MM.1S (cell line): ENCODE results near the gene GOLIM4.

ENCODE experiments used
- EZH2 ChIP-seq: fragments of 300-600 bp; sonication (generic); optimal IDR thresholded peaks from 2 replicates; pipeline ENCODE3; 2017; ENCODE audit warnings: low read depth, mild to moderate bottlenecking, antibody characterized with exemption, low read length, mixed read lengths
- TF ChIP-seq, protein P1 (sequence below): fragments of 300-600 bp; sonication (generic); IDR thresholded peaks from 2 replicates; pipeline ENCODE4 v1.5.1; 2016; ENCODE audit warnings: antibody characterized with exemption, low read length, mixed read lengths

DNA sequence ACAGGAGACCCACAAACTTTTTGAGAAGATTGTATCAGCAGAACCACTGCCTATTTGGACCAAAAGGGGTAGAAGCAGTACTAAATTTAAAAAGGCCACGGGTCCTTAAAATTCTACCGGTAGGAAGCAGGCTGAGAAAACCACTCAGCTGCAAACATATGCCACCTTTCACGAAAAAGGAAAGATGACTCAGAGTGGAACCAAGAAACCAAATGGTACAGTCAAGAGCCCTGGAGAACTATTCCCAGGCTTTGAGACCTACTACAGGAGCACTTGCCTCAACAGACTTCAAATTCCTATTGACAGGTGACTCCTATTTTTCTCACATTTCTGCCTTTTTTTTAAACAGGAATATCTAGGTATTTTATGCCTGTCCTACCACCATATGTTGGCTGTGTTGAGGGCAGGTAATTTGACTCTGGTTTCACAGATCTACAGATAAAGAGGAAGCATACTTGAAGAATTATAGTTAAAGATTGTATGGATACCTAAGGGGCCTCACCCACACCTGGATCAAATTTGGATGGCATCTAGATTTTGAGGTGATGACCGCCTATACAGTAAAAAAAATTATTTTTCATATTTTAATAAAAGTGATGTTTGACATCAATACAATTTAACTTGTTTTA, 10.1 kb downstream of the GOLIM4 start:
- TF ChIP-seq, protein P1, sequence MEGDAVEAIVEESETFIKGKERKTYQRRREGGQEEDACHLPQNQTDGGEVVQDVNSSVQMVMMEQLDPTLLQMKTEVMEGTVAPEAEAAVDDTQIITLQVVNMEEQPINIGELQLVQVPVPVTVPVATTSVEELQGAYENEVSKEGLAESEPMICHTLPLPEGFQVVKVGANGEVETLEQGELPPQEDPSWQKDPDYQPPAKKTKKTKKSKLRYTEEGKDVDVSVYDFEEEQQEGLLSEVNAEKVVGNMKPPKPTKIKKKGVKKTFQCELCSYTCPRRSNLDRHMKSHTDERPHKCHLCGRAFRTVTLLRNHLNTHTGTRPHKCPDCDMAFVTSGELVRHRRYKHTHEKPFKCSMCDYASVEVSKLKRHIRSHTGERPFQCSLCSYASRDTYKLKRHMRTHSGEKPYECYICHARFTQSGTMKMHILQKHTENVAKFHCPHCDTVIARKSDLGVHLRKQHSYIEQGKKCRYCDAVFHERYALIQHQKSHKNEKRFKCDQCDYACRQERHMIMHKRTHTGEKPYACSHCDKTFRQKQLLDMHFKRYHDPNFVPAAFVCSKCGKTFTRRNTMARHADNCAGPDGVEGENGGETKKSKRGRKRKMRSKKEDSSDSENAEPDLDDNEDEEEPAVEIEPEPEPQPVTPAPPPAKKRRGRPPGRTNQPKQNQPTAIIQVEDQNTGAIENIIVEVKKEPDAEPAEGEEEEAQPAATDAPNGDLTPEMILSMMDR: no peak
- no peak for TF ChIP-seq EZH2
